HepG2 (cell line): ENCODE results near the gene NARF. TPM values are rescaled to one million over a fixed set of nuclear protein-coding genes. Genes with fewer than 3 reads are reported as not detected.
A peak's percentile ranks its signal among the peaks of the same experiment; 100 is the strongest.

Source experiments
- ARHGAP35 ChIP-seq: sonication (generic); formaldehyde crosslinking; IDR thresholded peaks from 2 replicates; pipeline ENCODE4 v1.9.0; 2022; ENCODE audit warnings: mild to moderate bottlenecking, inconsistent platforms, moderate library complexity, missing genetic modification reagents, borderline replicate concordance
- ATF1 ChIP-seq: IDR thresholded peaks from 2 replicates; pipeline ENCODE4 v1.6.1; 2016; ENCODE audit warnings: mild to moderate bottlenecking, control low read depth
- ELF1 ChIP-seq: sonication (generic); formaldehyde crosslinking; IDR thresholded peaks from 2 replicates; pipeline ENCODE4 v1.4.0; 2020; ENCODE audit warnings: missing genetic modification reagents
- GLI4 ChIP-seq: sonication (generic); formaldehyde crosslinking; IDR thresholded peaks from 2 replicates; pipeline ENCODE4 v1.5.1; 2020; ENCODE audit warnings: missing genetic modification reagents, mild to moderate bottlenecking, moderate library complexity, borderline replicate concordance
- HNRNPLL ChIP-seq: fragments of 200-400 bp; formaldehyde crosslinking; IDR thresholded peaks from 2 replicates; pipeline ENCODE4 v1.6.1; 2017; ENCODE audit warnings: mild to moderate bottlenecking, low read depth, low read length; ENCODE audit not compliant: poor library complexity, severe bottlenecking
- KDM5A ChIP-seq: fragments of 200-600 bp; sonication (generic); IDR thresholded peaks from 2 replicates; pipeline ENCODE4 v1.7.0; 2018; ENCODE audit warnings: antibody characterized with exemption, mild to moderate bottlenecking, low read length, borderline replicate concordance
- MZF1 ChIP-seq: sonication (generic); formaldehyde crosslinking; IDR thresholded peaks from 2 replicates; pipeline ENCODE4 v1.8.1; 2023; ENCODE audit warnings: mild to moderate bottlenecking, missing genetic modification reagents, borderline replicate concordance
- PHF5A ChIP-seq: IDR thresholded peaks from one replicate; pipeline ENCODE4 v1.6.1; 2018; ENCODE audit warnings: low read depth, missing genetic modification reagents; ENCODE audit not compliant: unreplicated experiment
- POLR2G ChIP-seq: fragments of 200-400 bp; formaldehyde crosslinking; IDR thresholded peaks from 2 replicates; pipeline ENCODE4 v1.6.1; 2018; ENCODE audit warnings: mild to moderate bottlenecking, low read depth, low read length, moderate library complexity
- RBAK ChIP-seq: sonication (generic); formaldehyde crosslinking; IDR thresholded peaks from 2 replicates; pipeline ENCODE4 v1.5.1; 2020; ENCODE audit warnings: mild to moderate bottlenecking, missing genetic modification reagents
- SP1 ChIP-seq, 2 experiments: fragments of 450-650 bp in 1 of 2; sonication (generic) in 1 of 2; formaldehyde crosslinking in 1 of 2; IDR thresholded peaks; 2 replicates each; pipeline versions ENCODE4 v1.4.0 to v1.6.1; 2016 to 2020; ENCODE audit warnings: missing genetic modification reagents in 1 of 2
- THAP11 ChIP-seq: IDR thresholded peaks from 2 replicates; pipeline ENCODE4 v1.6.1; 2016; ENCODE audit warnings: missing biosample characterization, missing genetic modification reagents
- ZBTB3 ChIP-seq: sonication (generic); formaldehyde crosslinking; IDR thresholded peaks from 2 replicates; pipeline ENCODE4 v1.4.0; 2020; ENCODE audit warnings: low read depth, mild to moderate bottlenecking, moderate library complexity, missing genetic modification reagents, borderline replicate concordance
- ZBTB7A ChIP-seq: sonication (generic); formaldehyde crosslinking; IDR thresholded peaks from 2 replicates; pipeline ENCODE4 v1.8.0; 2022; ENCODE audit warnings: mild to moderate bottlenecking, missing genetic modification reagents
- ZEB1 ChIP-seq: IDR thresholded peaks from 2 replicates; pipeline ENCODE4 v1.6.1; 2012; ENCODE audit warnings: mild to moderate bottlenecking, low read depth, inconsistent platforms; ENCODE audit not compliant: insufficient replicate concordance
- ZFP90 ChIP-seq: sonication (generic); formaldehyde crosslinking; IDR thresholded peaks from 2 replicates; pipeline ENCODE4 v1.8.0; 2022; ENCODE audit warnings: missing genetic modification reagents, mild to moderate bottlenecking, inconsistent platforms, borderline replicate concordance
- ZKSCAN5 ChIP-seq: sonication (generic); formaldehyde crosslinking; IDR thresholded peaks from 2 replicates; pipeline ENCODE4 v1.5.1; 2020; ENCODE audit warnings: mild to moderate bottlenecking, missing genetic modification reagents
- ZNF337 ChIP-seq: sonication (generic); formaldehyde crosslinking; IDR thresholded peaks from 2 replicates; pipeline ENCODE4 v1.5.1; 2020; ENCODE audit warnings: missing genetic modification reagents, low read depth, mild to moderate bottlenecking, borderline replicate concordance
- ZNF343 ChIP-seq: sonication (generic); formaldehyde crosslinking; IDR thresholded peaks from 2 replicates; pipeline ENCODE4 v1.4.0; 2020; ENCODE audit warnings: mild to moderate bottlenecking, missing genetic modification reagents
- ZNF44 ChIP-seq: sonication (generic); formaldehyde crosslinking; IDR thresholded peaks from 2 replicates; pipeline ENCODE4 v1.5.1; 2020; ENCODE audit warnings: mild to moderate bottlenecking, missing genetic modification reagents
- ZNF543 ChIP-seq: sonication (generic); formaldehyde crosslinking; IDR thresholded peaks from 2 replicates; pipeline ENCODE4 v1.4.0; 2020; ENCODE audit warnings: mild to moderate bottlenecking, missing genetic modification reagents
- ZNF670 ChIP-seq: sonication (generic); formaldehyde crosslinking; IDR thresholded peaks from 2 replicates; pipeline ENCODE4 v1.8.0; 2022; ENCODE audit warnings: mild to moderate bottlenecking, missing genetic modification reagents, borderline replicate concordance
- ZNF816 ChIP-seq: sonication (generic); formaldehyde crosslinking; IDR thresholded peaks from 2 replicates; pipeline ENCODE4 v1.8.0; 2022; ENCODE audit warnings: missing genetic modification reagents, mild to moderate bottlenecking, borderline replicate concordance
- ZSCAN31 ChIP-seq: sonication (generic); formaldehyde crosslinking; IDR thresholded peaks from 2 replicates; pipeline ENCODE4 v1.5.0; 2020; ENCODE audit warnings: low read depth, mild to moderate bottlenecking, missing genetic modification reagents
- polyA plus RNA-seq, 8 experiments: library from polyadenylated mRNA; depleted of rRNA in 3 of 8; stranded (reverse) in 7 of 8; unstranded in 1 of 8; fragments of >200 nt; fragmentation: Illumina TruSeq in 4 of 8; extraction: Trizol in 4 of 8; gene quantifications; 2 replicates each; pipeline versions ENCODE4 v1.2.1 to v1.2.3, GENCODE V29; 2011 to 2016; ENCODE audit warnings: low read depth in 4 of 8, missing spikeins in 1 of 8, mixed read lengths in 1 of 8; ENCODE audit not compliant: insufficient read depth in 1 of 8
- total RNA-seq, 5 experiments: library from RNA; depleted of rRNA; stranded (reverse); fragments of >200 nt; fragmentation: Illumina TruSeq; extraction: Trizol; gene quantifications; 2 replicates each; pipeline ENCODE4 v1.2.3, GENCODE V29; 2016; ENCODE audit warnings: low read depth in 1 of 5
- TF ChIP-seq, protein P1 (sequence below): sonication (generic); formaldehyde crosslinking; IDR thresholded peaks from 2 replicates; pipeline ENCODE4 v1.4.0; 2020; ENCODE audit warnings: missing genetic modification reagents, mild to moderate bottlenecking, borderline replicate concordance
- TF ChIP-seq, protein P2 (sequence below): sonication (generic); formaldehyde crosslinking; IDR thresholded peaks from 2 replicates; pipeline ENCODE4 v1.4.0; 2020; ENCODE audit warnings: missing genetic modification reagents; ENCODE audit errors: not compliant biosample characterization

Gene NARF
- total and polyA plus RNA-seq, 2 of the 13 experiments (the other 11 are each of a cell fraction or from before 2014, with no cell fraction given), result 61.1 to 144 TPM

DNA sequence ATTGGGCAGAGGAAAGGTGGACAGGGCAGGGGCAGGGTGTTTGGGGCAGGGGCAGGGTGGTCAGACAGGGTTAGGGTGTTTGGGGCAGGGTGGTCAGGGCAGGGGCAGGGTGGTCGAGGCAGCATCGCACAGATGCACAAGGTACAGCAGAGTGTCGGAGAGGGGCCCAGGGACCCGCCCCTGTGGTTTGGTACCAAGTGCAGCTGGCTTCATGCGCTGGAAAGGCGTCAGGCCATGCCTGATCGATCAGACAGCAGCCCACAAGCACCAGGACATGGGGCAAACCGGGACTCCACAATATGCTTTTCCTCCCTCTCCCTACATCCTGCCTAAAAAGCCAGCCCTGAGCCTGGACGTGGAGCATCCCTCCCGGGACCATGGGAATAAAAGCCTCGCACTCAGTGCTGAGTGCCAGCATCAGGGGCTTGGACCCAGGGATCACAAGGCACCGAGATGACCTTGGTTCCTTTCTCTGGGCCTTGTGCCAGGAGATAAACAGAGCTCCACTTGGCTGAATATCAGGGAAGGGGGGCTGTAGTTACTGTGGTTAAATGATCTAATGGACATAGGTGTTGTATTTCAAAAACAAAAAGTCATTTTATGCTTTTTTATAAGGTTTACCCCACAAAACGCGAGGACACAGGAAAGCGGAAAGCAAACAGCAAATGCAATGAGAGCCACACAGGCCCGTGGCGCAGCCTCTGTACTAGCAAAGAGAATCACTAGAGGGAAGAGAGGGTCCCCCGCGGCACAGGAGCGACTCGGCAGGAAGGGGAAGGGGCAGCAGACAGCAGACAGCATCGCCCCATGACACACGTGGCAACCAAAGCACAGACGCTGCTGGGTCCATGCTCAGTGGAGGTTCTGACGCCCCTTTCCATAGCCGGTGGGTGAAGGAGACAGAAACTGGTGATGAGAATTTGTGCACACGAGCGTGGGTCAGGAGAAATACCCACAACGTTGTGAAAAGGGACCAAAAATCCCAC, 45.7 kb upstream of the NARF start (continued):
- TF ChIP-seq ARHGAP35 (CRISPR knock-in tag) (no peak), MZF1 (CRISPR knock-in tag) (no peak), RBAK (CRISPR knock-in tag) (0 out of 2 replicates have a peak, but pooled peaks have one; percentile 31), ZNF816 (CRISPR knock-in tag) (no peak), ZNF670 (no peak), ZFP90 (no peak), ZNF343 (no peak), ATF1 (CRISPR knock-in tag) (no peak), ZNF44 (no peak), KDM5A (no peak), ZSCAN31 (CRISPR knock-in tag) (no peak), ZEB1 (no peak), THAP11 (CRISPR knock-in tag) (0 out of 2 replicates have a peak, but pooled peaks have one; percentile 16), GLI4 (CRISPR knock-in tag) (no peak), PHF5A (CRISPR knock-in tag) (peak; percentile 29), POLR2G (no peak), ZNF543 (CRISPR knock-in tag) (no peak), SP1 (IDR thresholded peaks at IDR 0.05) (no peak), SP1 (CRISPR knock-in tag; IDR thresholded peaks at IDR 0.05) (no peak), HNRNPLL (no peak), ZBTB3 (CRISPR knock-in tag) (no peak), ZBTB7A (peak; percentile 50; the same call in 1 of the 2 replicates), ELF1 (CRISPR knock-in tag) (no peak), ZNF337 (CRISPR knock-in tag) (no peak), ZKSCAN5 (CRISPR knock-in tag) (no peak)
- TF ChIP-seq, protein P1, sequence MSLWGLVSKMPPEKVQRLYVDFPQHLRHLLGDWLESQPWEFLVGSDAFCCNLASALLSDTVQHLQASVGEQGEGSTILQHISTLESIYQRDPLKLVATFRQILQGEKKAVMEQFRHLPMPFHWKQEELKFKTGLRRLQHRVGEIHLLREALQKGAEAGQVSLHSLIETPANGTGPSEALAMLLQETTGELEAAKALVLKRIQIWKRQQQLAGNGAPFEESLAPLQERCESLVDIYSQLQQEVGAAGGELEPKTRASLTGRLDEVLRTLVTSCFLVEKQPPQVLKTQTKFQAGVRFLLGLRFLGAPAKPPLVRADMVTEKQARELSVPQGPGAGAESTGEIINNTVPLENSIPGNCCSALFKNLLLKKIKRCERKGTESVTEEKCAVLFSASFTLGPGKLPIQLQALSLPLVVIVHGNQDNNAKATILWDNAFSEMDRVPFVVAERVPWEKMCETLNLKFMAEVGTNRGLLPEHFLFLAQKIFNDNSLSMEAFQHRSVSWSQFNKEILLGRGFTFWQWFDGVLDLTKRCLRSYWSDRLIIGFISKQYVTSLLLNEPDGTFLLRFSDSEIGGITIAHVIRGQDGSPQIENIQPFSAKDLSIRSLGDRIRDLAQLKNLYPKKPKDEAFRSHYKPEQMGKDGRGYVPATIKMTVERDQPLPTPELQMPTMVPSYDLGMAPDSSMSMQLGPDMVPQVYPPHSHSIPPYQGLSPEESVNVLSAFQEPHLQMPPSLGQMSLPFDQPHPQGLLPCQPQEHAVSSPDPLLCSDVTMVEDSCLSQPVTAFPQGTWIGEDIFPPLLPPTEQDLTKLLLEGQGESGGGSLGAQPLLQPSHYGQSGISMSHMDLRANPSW (CRISPR knock-in tag), result no peak
- TF ChIP-seq, protein P2, sequence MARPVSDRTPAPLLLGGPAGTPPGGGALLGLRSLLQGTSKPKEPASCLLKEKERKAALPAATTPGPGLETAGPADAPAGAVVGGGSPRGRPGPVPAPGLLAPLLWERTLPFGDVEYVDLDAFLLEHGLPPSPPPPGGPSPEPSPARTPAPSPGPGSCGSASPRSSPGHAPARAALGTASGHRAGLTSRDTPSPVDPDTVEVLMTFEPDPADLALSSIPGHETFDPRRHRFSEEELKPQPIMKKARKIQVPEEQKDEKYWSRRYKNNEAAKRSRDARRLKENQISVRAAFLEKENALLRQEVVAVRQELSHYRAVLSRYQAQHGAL (CRISPR knock-in tag), result no peak
